ENCODE measurements around the gene SLC35G1. TPM values are rescaled to one million over a fixed set of nuclear protein-coding genes. Genes with fewer than 3 reads are reported as not detected.

The SLC35G1 gene
- total and polyA plus RNA-seq, 4 donors = 2.2 to 7.6 (median 3.2) TPM

- Histone ChIP-seq H3K36me3 (ENCODE audit: control insufficient read depth in 4 of 4, insufficient read depth in 3 of 4, low read depth in 1 of 4, low read length in 3 of 4) (no peaks in the 10 kb centered on the region), H3K27me3 (ENCODE audit: control insufficient read depth in 4 of 4, insufficient read depth in 4 of 4, low read length in 3 of 4) (peaks cover 0 to 3% (median 0%) of the 10 kb centered on the region in 4 donors), H3K4me1 (ENCODE audit: control insufficient read depth in 4 of 4, insufficient read depth in 4 of 4, low read length in 3 of 4) (no peaks in the 10 kb centered on the region), H3K9me3 (ENCODE audit: control insufficient read depth in 4 of 4, low read length in 3 of 4) (no peaks in the 10 kb centered on the region), H3K27ac (ENCODE audit: low read depth in 1 of 2, low read length in 2 of 2) (no peak overlapping the region), H3K4me3 (ENCODE audit: low read depth in 1 of 3, low read length in 3 of 3) (no peak overlapping the region), H3K9ac (ENCODE audit: low read depth in 1 of 2, low read length in 2 of 2) (no peak overlapping the region)
- DNase-seq (ENCODE audit: low spot score) = no peak
- TF ChIP-seq EGR1 (IDR thresholded peaks at IDR 0.05; ENCODE audit: low read depth in 2 of 2) = no peak
- TF ChIP-seq YY1 (IDR thresholded peaks at IDR 0.05) = no peak
- no peak for TF ChIP-seq REST (IDR thresholded peaks at IDR 0.05)
- TF ChIP-seq RAD21 (IDR thresholded peaks at IDR 0.05) = no peak
- TF ChIP-seq NR2F2 (IDR thresholded peaks at IDR 0.05) = no peak
- no peak for TF ChIP-seq HNF4A (conservative IDR thresholded peaks at IDR 0.05)
- no peak for TF ChIP-seq MAX (IDR thresholded peaks at IDR 0.05)
- TF ChIP-seq ZBTB33 (IDR thresholded peaks at IDR 0.05) = no peak
- TF ChIP-seq HNF4G (IDR thresholded peaks at IDR 0.05) = no peak
- no peak for TF ChIP-seq CTCF (IDR thresholded peaks at IDR 0.05; ENCODE audit: low read depth, low read length, missing input control)
- TF ChIP-seq TAF1 (conservative IDR thresholded peaks at IDR 0.05) = no peak
- no peak for TF ChIP-seq RXRA (IDR thresholded peaks at IDR 0.05)
- no peak for TF ChIP-seq SP1 (IDR thresholded peaks at IDR 0.05)
- TF ChIP-seq FOXA1 (IDR thresholded peaks at IDR 0.05) = no peak
- TF ChIP-seq GABPA (IDR thresholded peaks at IDR 0.05 in 1 of 2, conservative IDR thresholded peaks at IDR 0.05 in 1 of 2) = no peak
- TF ChIP-seq FOXA2 (IDR thresholded peaks at IDR 0.05) = no peak
- no peak for TF ChIP-seq ATF3 (IDR thresholded peaks at IDR 0.05)
- no peak for TF ChIP-seq JUND (IDR thresholded peaks at IDR 0.05)
Measured at GRCh38 chr10:93876381-93876780, 17.4 kb upstream of the SLC35G1 start.

Measured in liver (tissue), 9 donors.